ENCODE data around the gene RTKN. TPM values are rescaled to one million over a fixed set of nuclear protein-coding genes. Genes with fewer than 3 reads are reported as not detected.
"Not testable (repeated sequence)": the region's sequence is repeated elsewhere in the genome, so short reads cannot be mapped to it uniquely, and the experiment has no call there.

The RTKN gene
- polyA plus RNA-seq, 2 of the 4 experiments (the other 2 are of a cell fraction): 15.1 to 20.1 TPM

DNA sequence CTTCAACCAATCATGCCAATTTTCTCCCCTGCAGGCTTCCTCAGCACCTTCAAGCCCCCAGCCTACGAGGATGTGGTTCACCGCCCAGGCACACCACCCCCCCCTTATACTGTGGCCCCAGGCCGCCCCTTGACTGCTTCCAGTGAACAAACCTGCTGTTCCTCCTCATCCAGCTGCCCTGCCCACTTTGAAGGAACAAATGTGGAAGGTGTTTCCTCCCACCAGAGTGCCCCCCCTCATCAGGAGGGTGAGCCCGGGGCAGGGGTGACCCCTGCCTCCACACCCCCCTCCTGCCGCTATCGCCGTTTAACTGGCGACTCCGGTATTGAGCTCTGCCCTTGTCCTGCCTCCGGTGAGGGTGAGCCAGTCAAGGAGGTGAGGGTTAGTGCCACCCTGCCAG, 18.4 kb upstream of the RTKN start:
- H3K9me3 ChIP-seq; ATAC-seq; H3K4me2 ChIP-seq; H3K4me3 ChIP-seq; DNase-seq (ENCODE audit: low read depth in 1 of 2, low spot score in 1 of 2); H3K27ac ChIP-seq; FAIRE-seq; POLR2A ChIA-PET: not testable (repeated sequence)
- TF ChIP-seq, protein P1, sequence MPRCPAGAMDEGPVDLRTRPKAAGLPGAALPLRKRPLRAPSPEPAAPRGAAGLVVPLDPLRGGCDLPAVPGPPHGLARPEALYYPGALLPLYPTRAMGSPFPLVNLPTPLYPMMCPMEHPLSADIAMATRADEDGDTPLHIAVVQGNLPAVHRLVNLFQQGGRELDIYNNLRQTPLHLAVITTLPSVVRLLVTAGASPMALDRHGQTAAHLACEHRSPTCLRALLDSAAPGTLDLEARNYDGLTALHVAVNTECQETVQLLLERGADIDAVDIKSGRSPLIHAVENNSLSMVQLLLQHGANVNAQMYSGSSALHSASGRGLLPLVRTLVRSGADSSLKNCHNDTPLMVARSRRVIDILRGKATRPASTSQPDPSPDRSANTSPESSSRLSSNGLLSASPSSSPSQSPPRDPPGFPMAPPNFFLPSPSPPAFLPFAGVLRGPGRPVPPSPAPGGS (IDR thresholded peaks at IDR 0.05): 0 out of 3 replicates have a peak, but pooled peaks have one; percentile 29
- H3K4me1 ChIP-seq: peaks cover 30% of the 10 kb centered on the region
- 87% methylated on average over 10 of the region's 10 CpGs for WGBS (ENCODE audit: missing lambda C conversion rate)
- CTCF ChIA-PET: interaction anchor here (0.6 to 2.0 kb wide), 5 partner anchors 14 to 125 kb away, joined by 3 to 6 read pairs (median 3); no protein-coding TSS in a partner anchor

DNA sequence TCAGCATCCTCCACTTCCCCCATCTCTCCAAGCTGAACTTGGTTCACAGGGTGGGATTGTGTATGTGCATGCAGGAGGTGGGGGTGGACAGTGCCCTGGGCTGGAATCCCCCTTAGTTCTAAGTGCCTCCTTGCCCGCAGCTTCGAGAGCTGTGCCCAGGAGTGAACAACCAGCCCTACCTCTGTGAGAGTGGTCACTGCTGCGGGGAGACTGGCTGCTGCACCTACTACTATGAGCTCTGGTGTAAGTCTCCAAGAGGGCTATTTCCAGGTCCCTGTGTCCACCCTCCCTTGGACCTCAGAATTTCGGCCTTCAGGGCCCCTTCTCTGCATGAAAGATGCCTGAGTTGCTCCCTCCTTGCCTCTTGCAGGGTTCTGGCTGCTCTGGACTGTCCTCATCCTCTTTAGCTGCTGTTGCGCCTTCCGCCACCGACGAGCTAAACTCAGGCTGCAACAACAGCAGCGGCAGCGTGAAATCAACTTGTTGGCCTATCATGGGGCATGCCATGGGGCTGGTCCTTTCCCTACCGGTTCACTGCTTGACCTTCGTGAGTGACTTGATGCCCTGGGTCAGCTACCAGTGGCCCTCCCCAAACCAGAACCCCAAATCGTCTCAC, 17.9 kb upstream of the RTKN start:
- TF ChIP-seq JUN (IDR thresholded peaks at IDR 0.05) (0 out of 5 replicates have a peak, but pooled peaks of 1 of the 2 experiments have one; percentile 4), POLR2A (IDR thresholded peaks at IDR 0.05; ENCODE audit: low read length) (peak; percentile 16; the same call in 1 of the 2 replicates)
- Histone ChIP-seq H3K4me2 (peak overlapping the region; percentile 83), H3K27ac (peak overlapping the region; percentile 68 to 90), H3K4me3 (peak overlapping the region; percentile 63), H3K4me1 (peaks cover 30% of the 10 kb centered on the region)
- ATAC-seq; DNase-seq (ENCODE audit: low read depth in 1 of 2, low spot score in 1 of 2); H3K9me3 ChIP-seq; FAIRE-seq: not testable (repeated sequence)
- WGBS (ENCODE audit: missing lambda C conversion rate): 77% methylated on average over 13 of the region's 13 CpGs
- CTCF ChIA-PET: interaction anchor here (1.3 to 2.3 kb wide), 6 partner anchors 15 to 128 kb away, joined by 3 to 8 read pairs (median 5); no protein-coding TSS in a partner anchor
- POLR2A ChIA-PET: interaction anchor here (2.0 to 2.9 kb wide), 2 partner anchors 13 to 23 kb away, joined by 15 to 37 read pairs; partner anchors contain the start of genes CCDC142, MRPL53 and TTC31

DNA sequence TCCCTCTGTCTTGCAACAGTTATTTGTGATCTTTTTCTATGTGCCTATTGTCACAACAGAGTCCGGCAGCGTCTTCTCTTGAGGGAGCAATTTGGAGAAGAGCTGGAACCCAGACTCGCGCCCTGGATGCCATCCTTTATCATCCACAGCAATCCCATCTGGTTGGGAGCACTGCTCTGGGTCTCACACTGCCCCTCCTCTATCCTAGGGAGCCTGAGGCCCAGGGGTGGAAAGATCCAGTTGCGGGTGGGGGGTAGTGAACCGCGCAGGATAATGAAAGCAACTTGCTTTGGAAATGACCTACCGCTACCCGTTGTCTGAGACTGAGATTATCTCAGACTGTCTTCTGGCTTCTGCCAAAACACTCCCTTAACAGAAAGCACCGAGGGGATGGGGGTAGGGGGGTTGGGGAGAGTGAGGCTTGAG, 17.2 kb upstream of the RTKN start:
- ATAC-seq (no peak), FAIRE-seq (no peak), DNase-seq (ENCODE audit: low read depth in 1 of 2, low spot score in 1 of 2) (no peak)
- TF ChIP-seq POLR2AphosphoS2 (conservative IDR thresholded peaks at IDR 0.05; ENCODE audit: low read length): 0 out of 2 replicates have a peak, but pooled peaks have one; percentile 39
- TF ChIP-seq CBX2 (IDR thresholded peaks at IDR 0.05; ENCODE audit: borderline replicate concordance, low read depth): no peak
- Histone ChIP-seq H3K4me3 (peak overlapping the region; percentile 63), H3K4me2 (peak overlapping the region; percentile 83), H3K4me1 (peaks cover 27% of the 10 kb centered on the region), H3K27ac (peak overlapping the region; percentile 68 to 90), H3K9me3 (no peaks in the 10 kb centered on the region)
- ChIA-PET POLR2A (interaction anchor here (1.2 to 3.3 kb wide), 9 partner anchors 9 to 635 kb away, joined by 3 to 37 read pairs (median 6); partner anchors contain the start of genes AUP1, C2orf81, CCDC142 and HTRA2), CTCF (interaction anchor here (1.3 to 2.3 kb wide), 6 partner anchors 19 to 128 kb away, joined by 3 to 8 read pairs (median 5); partner anchors contain the start of genes CCDC142 and TTC31)
- 4% methylated on average over 10 of the region's 10 CpGs for WGBS (ENCODE audit: missing lambda C conversion rate)

DNA sequence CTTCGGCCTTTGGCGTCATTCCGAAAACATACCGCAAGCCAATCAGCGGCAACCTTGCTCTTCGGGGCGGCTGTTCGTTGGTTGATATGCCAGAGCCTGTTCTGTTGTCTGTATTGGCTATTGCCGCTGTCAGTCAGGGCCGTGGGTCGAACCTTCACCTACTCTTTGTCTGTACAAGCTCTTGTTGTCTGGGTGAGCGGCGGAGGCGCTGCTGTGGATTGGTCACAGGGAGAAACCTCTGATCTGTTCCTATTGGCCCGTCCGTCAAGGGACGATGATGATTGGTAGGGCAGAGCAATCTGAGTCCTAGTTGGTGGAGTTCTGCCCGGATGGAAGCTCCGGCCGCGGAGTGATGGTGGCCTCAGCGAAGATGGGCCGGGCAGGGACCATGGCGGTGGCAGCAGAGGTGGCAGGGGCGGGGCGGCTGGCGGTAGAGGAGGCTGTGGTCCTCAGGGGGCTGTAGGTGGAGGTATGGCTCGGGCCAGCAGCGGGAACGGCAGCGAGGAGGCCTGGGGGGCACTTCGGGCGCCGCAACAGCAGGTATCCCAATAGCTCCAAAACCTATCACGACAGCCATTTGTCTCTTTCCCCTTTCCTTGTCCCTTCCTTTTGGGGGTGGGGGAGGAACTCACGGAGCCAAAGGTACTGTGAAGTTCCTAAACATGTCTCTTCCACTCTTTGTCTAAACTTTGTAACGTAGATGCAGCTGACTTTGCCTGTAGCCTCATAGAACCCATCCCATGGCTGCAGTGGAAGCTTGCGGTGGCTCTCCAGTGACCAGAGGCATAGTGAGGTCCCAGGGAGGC, 16.6 kb upstream of the RTKN start, which contains the start of gene WBP1:
Gene WBP1, plus strand, starts transcription at position 307 of the 806 bp plus-strand sequence. Its CDS starts 165 bp downstream, at position 472.
- peak; percentile 99 to 100 for DNase-seq (ENCODE audit: low read depth in 1 of 2, low spot score in 1 of 2)
- no peaks in the 10 kb centered on the region for H3K9me3 ChIP-seq
- H3K4me3 ChIP-seq: peak within 1 kb of the TSS; percentile 70
- peaks cover 25% of the 10 kb centered on the region for H3K4me1 ChIP-seq
- WGBS (ENCODE audit: missing lambda C conversion rate): 5% methylated on average over 38 of the region's 38 CpGs
- H3K4me2 ChIP-seq: peak within 1 kb of the TSS; percentile 85
- ChIA-PET POLR2A (interaction anchor here (0.6 to 3.3 kb wide), 13 partner anchors 10 to 721 kb away, joined by 3 to 37 read pairs (median 6); partner anchors contain the start of genes AUP1, C2orf81, CCDC142 and HTRA2), CTCF (interaction anchor here (1.3 to 2.3 kb wide), 4 partner anchors 18 to 129 kb away, joined by 5 to 8 read pairs (median 6); partner anchors contain the start of genes CCDC142 and TTC31)
- ATAC-seq: peak; percentile 80 to 92
- H3K27ac ChIP-seq: peak within 1 kb of the TSS; percentile 87 to 92
- peak; percentile 98 for FAIRE-seq
- TF ChIP-seq CHD4 (IDR thresholded peaks at IDR 0.05; ENCODE audit: borderline replicate concordance) (no peak), POLR2AphosphoS2 (conservative IDR thresholded peaks at IDR 0.05; ENCODE audit: low read length) (no peak), FOSB (CRISPR knock-in tag; IDR thresholded peaks at IDR 0.05) (0 out of 2 replicates have a peak, but pooled peaks have one; percentile 71), BHLHE40 (IDR thresholded peaks at IDR 0.05; ENCODE audit: low read depth, low read length) (no peak), RARB (CRISPR knock-in tag; IDR thresholded peaks at IDR 0.05) (no peak), EHMT2 (IDR thresholded peaks at IDR 0.05; ENCODE audit: low read depth) (no peak), CBX8 (IDR thresholded peaks at IDR 0.05) (no peak), FOSL2 (IDR thresholded peaks at IDR 0.05) (no peak), FOSL2 (CRISPR knock-in tag; IDR thresholded peaks at IDR 0.05) (no peak), ZC3H11A (IDR thresholded peaks at IDR 0.05) (no peak), KDM1A (IDR thresholded peaks at IDR 0.05; ENCODE audit: low read depth) (no peak), ESRRA (IDR thresholded peaks at IDR 0.05; ENCODE audit: borderline replicate concordance, low read length) (no peak), MAFK (IDR thresholded peaks at IDR 0.05; ENCODE audit: partially characterized antibody) (no peak)
- TF ChIP-seq, protein P2, sequence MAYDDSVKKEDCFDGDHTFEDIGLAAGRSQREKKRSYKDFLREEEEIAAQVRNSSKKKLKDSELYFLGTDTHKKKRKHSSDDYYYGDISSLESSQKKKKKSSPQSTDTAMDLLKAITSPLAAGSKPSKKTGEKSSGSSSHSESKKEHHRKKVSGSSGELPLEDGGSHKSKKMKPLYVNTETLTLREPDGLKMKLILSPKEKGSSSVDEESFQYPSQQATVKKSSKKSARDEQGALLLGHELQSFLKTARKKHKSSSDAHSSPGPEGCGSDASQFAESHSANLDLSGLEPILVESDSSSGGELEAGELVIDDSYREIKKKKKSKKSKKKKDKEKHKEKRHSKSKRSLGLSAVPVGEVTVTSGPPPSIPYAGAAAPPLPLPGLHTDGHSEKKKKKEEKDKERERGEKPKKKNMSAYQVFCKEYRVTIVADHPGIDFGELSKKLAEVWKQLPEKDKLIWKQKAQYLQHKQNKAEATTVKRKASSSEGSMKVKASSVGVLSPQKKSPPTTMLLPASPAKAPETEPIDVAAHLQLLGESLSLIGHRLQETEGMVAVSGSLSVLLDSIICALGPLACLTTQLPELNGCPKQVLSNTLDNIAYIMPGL (CRISPR knock-in tag; IDR thresholded peaks at IDR 0.05; ENCODE audit: borderline replicate concordance): no peak
- TF ChIP-seq, protein P3, sequence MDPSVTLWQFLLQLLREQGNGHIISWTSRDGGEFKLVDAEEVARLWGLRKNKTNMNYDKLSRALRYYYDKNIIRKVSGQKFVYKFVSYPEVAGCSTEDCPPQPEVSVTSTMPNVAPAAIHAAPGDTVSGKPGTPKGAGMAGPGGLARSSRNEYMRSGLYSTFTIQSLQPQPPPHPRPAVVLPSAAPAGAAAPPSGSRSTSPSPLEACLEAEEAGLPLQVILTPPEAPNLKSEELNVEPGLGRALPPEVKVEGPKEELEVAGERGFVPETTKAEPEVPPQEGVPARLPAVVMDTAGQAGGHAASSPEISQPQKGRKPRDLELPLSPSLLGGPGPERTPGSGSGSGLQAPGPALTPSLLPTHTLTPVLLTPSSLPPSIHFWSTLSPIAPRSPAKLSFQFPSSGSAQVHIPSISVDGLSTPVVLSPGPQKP (IDR thresholded peaks at IDR 0.05; ENCODE audit: low read depth, low read length): no peak
- TF ChIP-seq, protein P4, sequence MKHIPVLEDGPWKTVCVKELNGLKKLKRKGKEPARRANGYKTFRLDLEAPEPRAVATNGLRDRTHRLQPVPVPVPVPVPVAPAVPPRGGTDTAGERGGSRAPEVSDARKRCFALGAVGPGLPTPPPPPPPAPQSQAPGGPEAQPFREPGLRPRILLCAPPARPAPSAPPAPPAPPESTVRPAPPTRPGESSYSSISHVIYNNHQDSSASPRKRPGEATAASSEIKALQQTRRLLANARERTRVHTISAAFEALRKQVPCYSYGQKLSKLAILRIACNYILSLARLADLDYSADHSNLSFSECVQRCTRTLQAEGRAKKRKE (CRISPR knock-in tag; IDR thresholded peaks at IDR 0.05; ENCODE audit: low read depth): peak; percentile 85

All from A549 (cell line).